HG02798 (cell line): Measurements from ENCODE around the gene USP40.

ENCODE experiments used
- ATAC-seq: cut with Tn5 transposase; IDR thresholded peaks from one replicate; pipeline ENCODE4 v1.9.1; 2021; ENCODE audit warnings: mild to moderate bottlenecking; ENCODE audit not compliant: unreplicated experiment, poor library complexity

Gene USP40

DNA sequence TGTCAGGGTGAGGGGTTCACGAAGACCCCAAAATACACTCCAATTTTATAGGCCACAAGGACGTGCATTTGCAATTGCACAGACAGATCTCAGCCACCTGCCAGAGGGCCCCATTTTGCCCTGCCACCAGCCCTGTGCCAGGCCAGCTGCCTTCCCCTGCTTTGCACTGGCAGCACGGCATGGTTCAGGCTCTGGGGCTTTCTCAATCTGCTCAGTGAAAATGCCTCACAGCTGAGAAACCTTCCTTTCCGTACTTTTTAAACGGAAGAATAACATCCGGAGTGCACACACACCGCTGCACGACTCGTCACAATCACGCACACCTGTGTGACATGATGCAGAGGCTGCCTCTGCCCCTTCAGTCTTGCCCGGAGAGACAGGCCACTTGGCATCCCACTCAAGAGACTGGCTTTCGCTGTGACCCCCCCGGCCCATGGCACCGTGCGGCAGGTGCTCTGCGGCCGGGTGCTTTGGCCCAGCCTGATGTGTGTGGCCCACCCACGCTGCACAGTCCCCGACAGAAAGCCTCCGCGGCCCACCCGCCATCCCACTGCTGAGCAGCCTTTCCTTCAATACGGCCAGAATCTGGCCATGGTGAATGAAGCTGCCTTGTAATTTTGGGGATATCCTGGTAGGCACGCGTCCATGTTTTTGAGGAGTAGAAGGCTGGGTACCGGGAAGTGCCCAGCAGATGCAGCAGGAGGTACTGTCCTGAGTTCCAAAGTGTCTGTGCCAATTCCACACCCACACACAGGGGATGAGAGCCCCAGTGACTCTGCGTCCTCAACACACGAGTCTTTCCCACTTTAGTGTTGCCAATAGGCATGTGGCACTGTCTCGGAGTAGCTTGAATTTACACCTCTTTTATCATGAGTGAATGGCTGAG is 88.8 kb downstream of the USP40 start:
- no peak for ATAC-seq

DNA sequence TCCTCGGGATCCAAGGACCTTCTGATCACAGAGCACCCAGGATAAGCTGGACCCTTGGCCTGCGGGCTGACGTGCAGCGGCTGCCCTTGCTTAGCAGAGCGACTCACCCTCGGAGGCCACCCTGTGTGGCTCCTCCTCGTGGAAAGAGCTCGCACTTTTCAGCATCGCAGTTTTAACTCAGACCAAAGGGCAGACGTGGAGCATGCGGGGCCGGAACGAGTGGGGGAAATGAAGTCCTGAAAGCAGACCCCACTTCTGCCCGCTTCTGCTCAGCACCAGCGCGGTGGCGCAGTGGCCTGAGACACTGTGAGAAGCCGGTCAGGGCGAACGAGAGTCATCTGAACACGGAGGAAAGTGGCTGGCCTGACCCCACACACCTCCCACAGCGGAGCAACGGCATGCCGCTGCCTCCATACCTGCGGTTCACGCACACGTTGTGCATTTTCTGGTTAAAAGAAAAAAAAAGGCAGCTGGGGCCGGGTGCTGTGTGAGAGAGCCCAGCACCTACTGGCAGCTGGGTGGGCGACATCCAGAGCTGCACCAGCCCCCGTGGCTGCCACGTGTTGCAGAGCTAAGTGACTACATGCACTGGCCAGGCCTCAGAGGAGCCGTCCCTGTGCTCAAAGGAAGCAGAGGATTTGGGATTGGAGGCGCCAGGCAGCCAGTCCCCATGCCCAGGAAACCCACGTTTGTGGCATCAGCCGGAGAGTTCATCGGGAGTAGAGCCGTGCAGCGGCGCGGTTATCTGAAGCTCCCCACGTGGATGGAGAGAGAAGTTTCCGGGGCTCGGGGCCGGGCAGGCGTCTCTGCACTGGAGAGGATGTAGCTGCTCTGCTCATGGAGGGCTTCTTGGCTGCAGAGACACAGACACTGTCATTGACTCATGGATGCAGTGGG is 89.7 kb downstream of the USP40 start:
- no peak for ATAC-seq

DNA sequence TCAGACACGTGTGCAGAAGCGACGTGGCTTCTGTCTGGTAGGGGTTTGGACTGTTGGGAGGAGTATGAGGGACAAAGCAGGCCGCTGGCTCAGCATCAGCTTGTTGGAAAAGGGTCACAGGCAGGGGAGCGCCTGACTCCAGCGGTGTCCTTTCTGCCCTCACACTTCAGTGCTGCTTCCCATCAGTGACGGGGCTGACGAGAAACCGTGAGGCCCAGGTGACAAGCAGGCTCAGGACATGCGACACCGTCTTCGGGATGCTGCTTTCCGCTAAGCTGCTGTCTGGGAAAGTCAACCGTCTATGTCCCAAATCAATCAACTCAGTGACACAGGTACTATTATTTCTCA is 90.5 kb downstream of the USP40 start:
- no peak for ATAC-seq

DNA sequence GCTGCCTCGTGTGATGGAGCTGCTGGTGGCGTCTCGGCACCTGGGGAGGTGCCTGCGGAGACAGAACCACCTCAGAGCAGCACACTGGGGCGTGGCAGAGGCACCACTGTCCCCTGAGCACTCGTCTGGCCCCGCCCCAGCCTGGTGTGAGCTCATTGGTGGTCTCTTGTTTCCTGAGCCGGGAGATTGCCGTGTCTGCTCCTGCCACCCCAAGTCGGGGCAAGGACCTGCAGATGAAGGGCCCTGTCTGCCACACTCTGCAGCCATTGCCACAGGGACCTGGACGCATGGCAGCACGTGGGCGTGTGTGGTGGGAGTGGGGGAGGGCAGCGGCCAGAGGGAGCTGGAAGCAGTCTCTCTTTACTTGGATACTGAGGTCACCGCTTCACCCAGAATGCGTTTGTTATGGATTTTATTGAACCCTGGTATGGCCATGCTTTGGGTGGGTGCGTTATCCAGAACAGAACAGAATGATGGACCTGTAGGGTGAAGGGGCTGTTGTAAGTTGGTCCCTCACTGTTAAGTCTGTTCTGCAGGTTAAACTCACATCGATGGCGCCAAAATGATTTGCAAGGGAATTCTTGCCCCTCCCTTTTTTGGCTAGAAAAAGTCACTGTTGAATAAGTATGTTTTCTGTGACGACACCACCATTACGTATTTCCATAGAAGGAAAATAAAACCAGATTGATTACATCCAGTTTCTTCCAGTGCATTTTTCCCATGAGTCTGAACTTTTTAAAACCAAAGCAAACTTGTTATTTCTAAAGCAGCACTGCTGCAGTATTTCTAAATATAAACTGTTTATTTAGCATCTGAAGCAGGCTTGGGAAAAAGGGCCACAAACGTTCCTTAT is 92.0 kb downstream of the USP40 start:
- no peak for ATAC-seq

DNA sequence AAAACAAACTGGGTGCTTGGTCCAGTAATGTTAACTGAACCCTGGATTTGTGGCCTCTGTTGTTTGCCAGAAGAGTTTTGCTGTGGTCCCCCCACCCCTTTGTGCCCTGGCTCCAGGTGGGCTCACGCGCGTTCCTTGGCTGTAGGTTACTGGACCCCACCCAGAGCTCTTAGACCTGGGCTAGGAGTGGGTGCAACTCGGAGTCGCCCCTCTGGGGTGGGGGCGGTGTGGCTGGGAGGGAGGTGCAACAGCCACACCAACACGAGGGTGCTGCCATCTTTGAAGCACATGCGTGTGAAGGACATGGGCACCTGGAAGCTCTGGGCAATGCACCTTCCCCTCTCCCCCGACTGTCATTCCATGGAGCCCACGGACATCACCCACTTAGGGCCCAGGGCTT is 92.7 kb downstream of the USP40 start:
- no peak for ATAC-seq

DNA sequence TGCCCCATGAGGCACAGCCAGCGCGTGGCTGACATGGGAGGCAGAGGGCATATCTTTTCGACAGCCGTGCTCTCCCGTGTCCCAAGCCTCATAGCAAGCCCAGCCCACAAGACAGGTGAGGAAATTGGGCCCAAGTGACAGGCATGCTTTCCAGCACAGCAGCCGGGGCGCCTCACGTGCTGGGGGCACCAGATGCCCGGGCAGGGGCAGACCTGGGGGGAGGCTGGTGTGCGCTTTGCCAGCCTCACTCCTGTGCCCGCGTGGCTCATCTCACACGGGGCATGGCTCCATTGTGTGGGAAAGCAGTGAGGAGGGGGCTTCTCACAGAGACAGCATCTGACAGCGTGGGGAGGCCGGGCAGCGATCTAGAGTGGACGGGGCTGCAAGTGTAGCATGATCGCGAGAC is 93.2 kb downstream of the USP40 start:
- no peak for ATAC-seq

DNA sequence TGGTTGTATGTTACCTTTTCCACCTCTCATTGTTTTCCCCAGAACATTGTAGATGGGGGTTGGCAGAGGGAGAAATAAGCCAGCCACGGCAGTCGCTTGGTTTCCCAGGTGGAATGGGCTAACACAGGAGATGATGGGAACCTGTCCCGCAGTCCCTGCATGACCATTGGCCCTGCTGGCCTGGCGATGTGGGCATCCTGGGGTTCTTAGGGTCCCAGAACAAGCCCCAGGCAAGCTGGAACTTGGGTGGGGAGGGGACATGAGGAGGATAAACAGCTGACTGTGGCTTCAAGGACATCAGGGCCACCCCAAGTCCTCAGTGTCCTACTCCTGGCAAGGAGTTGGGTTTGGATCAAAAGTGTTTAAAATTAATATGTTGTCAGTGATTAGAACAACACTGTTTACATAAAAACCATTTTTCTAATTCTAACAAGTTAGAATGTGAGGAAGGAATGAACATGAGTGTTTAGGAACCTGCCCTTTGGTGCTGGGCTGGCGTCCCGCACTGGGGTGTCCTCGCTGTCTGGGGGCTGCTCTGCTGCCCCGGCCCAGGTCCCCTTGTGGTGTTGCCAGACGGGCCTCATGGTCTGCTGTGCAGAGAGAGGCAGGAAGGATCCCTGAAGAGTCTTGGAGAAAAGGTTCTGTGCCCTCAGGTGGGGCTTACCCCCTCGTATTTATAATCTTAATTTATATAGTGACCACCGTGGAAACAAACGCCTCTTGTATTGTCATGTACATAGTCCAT is 95.1 kb downstream of the USP40 start:
- no peak for ATAC-seq

DNA sequence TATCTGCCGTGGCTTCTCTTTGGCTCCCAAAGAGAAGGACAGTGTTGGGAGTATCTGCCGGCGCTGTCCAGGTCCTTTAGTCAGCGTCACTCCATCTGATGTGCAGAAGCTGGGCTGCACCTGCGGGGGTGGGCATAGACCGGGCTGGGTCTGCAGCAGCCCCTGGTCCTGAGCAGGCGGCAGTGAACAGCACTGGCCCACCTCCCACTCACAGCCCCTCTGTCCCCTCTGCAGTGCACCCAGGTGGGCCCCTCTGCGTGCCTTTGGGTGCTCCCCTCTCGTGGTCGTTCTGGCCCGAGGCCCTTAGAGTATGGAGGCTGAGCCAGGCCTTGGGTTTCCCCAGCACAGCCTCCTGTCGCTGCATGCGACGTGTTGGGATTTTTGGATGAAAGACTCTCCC is 95.7 kb downstream of the USP40 start:
- ATAC-seq, result no peak

DNA sequence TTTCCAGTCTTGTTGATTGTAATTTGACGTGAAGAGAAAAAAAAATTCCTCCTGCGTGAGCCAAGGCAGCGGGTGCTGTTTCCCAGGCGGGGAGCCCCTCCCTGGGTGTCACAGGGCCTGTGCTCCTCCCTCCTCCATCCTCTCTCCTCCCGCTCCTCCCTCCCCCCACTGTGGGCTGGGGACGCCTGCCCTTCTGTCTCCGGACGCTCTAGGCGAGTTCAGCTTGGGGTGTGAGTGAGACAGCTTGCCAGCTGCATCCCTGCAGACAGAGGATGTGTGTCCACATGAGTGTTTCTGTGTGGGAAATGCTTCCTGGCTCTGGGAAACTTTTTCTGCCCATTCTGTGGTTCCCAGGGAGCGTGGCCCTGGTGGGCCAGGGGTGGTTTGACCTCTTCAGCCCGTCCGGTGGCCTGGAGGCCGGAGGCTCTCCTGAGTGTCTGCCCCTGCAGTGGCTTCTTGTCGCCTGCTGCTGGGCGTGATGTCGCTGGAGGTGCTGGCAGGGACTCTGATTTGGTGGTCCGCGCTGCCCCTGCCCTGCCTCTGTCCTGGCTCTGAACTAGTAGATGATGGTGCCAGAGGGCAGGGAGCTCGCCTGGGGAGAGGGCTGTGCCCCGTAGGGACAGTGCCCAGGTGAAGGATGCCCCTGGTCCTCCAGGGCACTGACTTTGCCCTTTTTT is 96.4 kb downstream of the USP40 start:
- no peak for ATAC-seq

DNA sequence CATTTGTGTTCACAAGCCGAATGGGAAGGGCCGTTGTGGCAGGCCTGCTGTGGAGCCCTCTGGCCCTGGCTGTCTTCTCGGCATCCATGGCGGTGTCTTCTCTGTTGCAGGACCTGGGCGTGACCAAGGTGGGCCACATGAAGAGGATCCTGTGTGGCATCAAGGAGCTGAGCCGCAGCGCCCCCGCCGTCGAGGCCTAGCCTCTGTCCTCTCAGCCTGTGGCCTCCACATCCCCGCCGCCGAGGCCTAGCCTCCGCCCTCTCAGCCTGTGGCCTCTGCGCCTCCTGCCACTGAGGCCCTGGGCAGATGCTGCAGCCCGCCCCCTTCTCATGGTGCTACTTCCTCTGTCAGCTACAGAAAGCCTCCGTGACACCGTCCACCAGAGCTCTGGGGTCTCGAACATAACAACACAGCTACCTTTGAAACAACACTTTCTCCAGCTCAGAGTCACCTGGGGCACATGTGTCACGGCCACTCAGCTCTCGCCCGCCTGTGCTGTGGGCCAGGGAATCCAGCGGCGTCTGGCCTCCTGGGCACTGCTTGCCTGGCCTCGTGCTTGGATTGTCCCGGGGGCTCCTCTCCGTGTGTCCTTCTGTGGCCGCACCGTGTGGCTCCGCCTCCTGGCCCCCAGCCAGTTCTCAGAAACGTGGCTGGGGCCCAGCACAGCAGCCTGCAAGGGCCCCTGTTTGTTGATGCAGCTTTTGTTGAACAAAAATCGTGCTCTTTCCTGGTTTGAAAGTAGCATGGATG is 97.1 kb downstream of the USP40 start:
- ATAC-seq, result no peak

DNA sequence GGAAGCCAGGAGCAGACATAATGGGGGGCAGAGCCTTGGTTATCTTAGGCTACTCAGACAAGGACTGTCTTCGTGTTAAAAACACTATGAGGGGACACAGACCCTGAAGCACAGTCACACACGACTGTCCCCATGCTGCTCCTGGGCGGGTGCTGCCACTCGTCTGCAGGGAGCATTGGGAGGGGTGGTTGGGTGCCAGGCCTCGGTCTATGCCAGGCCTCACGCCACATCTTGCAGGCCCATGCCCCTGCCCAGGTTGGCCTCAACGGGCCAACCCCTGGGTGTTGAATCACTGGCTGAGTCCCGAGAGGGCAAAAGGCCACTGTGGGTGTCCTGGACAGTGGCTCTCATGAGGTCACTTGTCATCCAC is 97.9 kb downstream of the USP40 start:
- ATAC-seq, result no peak

DNA sequence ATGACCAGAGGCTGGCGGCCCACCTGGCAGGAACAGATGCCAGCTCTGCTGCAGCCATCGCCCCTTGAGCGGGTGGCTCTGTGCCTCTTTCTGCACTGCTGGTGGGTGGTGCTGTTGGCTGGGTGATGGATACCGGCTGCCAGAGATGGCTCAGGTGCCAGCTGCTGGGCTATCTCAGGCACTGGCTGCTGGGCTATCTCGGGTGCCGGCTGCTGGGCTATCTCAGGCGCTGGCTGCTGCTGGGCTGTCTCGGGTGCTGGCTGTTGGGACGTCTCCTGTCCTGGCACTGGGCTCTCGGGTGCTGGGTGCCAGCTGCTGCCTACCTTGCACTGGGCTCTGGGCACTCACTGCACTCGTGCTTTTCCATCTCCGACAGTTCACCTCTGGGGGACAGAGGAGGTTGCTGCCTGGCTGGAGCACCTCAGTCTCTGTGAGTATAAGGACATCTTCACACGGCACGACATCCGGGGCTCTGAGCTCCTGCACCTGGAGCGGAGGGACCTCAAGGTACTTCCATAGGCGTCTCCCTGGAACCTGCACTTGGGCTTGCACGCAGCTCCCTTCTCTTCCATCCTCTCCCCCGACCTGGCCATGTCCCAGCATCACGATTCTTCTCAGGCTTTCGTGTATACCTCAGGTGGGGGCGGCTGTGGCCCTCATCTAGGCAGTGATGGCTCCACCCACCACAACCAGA is 98.4 kb downstream of the USP40 start:
- no peak for ATAC-seq

DNA sequence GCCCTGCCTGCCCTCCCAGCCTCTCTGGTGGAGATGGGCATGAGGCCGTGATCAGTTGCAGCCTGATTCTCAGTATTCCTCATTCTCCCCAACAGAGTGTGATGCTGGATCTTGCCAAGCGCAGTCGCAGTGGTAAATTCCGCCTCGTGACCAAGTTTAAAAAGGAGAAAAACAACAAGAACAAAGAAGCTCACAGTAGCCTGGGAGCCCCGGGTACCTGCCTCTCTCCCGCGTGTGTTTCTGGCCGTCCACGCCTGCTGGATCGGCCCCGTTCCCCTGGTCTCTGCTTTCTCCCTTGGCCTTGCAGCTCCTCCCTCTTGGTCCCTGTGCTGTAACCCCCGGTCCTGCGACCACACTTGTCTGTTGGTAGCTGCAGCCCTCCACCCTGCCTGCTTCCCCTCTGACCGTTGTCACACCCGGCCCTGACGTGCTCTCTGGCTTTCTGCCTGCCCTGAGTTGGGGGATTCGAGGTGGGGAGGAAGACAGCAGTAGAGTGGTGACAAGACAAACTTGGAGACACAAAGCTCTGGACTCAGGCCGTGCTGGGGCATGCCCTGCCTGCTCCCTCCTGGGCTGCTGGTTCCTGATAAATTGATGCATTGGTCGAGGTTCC is 99.5 kb downstream of the USP40 start:
- ATAC-seq, result no peak

DNA sequence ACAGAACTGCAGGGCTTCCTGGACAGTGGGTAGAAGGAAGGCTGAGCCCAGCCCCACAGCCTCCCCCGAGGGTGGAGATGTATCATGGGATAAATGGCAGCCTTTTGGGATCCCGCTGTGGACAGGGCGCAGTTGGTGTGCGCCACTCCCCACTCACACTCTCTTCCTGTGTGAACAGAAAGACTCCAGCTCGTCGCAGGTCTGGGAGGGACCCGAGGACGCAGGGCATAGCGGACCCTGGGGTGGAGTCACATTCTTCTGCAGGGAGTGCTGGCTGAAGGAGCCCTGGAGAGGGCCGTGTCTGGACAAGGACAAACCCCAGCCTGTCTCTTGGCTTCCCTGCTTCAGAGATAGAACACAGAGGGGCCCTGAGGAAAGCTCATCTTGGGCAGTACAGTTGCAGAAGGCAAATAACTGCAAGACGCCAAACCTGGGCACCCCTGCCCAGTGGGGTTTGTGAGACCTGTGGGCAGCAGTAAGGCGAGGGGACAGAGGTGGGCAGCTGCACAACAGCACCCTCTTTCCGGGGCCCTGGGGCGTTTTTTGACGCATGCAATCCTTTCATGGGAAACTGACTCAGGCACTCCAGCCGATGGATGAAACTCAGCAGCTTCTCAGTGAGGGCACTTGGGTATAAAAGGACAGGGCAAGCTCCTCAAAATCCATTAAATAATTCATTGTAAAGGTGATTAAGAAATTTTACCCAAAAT is 101.9 kb downstream of the USP40 start:
- no peak for ATAC-seq

DNA sequence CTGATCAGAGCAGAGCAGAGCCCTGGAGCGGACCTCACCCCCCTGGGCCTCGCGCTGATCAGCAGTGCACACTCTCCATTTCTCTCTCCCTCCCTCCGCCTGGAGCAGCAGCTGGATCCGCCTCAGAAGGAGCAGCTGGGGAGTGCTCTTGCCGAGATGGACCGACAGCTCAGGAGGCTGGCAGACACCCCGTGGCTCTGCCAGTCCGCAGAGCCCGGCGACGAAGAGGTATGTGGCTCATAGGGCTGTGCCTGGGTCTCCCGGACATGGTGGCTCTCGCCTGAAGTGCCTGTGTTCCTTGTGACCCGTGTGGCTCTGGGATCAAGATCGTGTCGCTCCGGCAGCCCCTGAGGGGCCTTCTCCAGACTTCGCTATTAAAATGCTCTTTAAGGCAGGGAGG is 102.5 kb downstream of the USP40 start:
- ATAC-seq, result no peak

DNA sequence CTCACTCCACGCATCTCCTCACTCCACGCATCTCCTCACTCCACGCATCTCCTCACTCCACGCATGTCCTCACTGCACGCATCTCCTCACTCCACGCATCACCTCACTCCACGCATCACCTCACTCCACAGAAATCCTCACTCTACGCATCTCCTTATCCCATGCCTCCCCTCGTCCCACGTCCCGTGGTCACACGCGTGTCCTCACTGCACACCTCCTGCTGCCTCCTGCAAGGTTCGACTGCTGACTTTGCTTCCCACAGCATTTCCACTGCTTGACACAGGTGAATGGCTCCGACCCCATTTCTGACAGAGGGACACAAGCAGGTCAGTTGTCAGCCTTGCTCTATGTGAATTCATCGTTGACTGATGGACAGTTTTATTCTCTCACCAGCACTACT is 103.0 kb downstream of the USP40 start:
- no peak for ATAC-seq

DNA sequence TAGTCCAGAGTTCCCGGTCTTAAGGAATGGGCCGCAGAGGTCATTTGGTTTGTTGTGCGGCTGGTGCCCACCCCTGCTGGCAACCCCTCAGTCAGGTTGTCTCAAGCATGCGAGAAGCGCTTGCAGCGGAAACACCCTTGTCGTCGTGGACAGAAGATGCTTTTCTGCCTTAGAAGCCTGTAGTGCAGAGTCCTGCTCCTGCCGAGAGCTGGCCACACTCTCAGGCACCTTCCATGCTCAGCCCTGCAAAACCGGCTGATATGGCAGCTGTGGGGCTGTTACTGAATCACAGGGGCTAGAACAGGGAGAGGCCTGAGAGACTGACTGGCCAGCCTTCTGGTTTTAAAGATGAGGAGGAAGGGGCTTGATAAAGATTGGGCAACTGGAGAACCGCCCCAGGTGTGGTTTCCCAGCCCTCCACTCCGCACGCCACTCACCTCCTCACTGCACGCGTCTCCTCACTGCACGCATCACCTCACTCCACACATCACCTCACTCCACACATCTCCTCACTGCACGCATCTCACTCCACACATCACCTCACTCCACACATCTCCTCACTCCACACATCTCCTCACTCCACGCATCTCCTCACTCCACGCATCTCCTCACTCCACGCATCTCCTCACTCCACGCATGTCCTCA is 103.6 kb downstream of the USP40 start:
- ATAC-seq, result no peak
